GM12873 (cell line): ENCODE results near the gene MDC1.

Source experiments
- CTCF ChIP-seq: IDR thresholded peaks from 2 replicates; pipeline ENCODE4 v1.5.1; 2012; ENCODE audit warnings: low read depth, mild to moderate bottlenecking, moderate library complexity, low read length, control low read depth; ENCODE audit not compliant: insufficient read depth; ENCODE audit errors: missing control alignments

The MDC1 gene

GRCh38 chr6:30747902-30748769 lies 31.1 kb upstream of the MDC1 start:
- TF ChIP-seq CTCF = no peak

- no peak for TF ChIP-seq CTCF
These were observed 30.2 kb upstream of the MDC1 start for GRCh38 chr6:30747300-30747687.

GRCh38 chr6:30744054-30744805 lies 27.1 kb upstream of the MDC1 start, which contains the start of gene IER3:
Gene IER3, minus strand, starts transcription at chr6:30744547. Its CDS starts 29 bp downstream, at chr6:30744518.
- peak; percentile 75 for TF ChIP-seq CTCF

GRCh38 chr6:30743099-30744053 lies 26.3 kb upstream of the MDC1 start:
- no peak for TF ChIP-seq CTCF

- no peak for TF ChIP-seq CTCF
These were observed 25.4 kb upstream of the MDC1 start, which contains the start of gene FLOT1 for GRCh38 chr6:30742316-30743098. Gene FLOT1, minus strand, starts transcription at chr6:30742687. Its CDS starts 498 bp downstream, at chr6:30742189.

GRCh38 chr6:30741789-30742315 lies 24.8 kb upstream of the MDC1 start:
- no peak for TF ChIP-seq CTCF
